Heart right ventricle (tissue), 16 donors: ENCODE measurements around the gene STX16. TPM values are rescaled to one million over a fixed set of nuclear protein-coding genes. Genes with fewer than 3 reads are reported as not detected.
A peak's percentile ranks its signal among the peaks of the same experiment; 100 is the strongest.

Experiments
- ATAC-seq, 8 donors: fragments of 200-7000 bp; cut with Tn5 transposase; one replicate each; pipeline ENCODE4 v1.9.1; 2020; ENCODE audit warnings: mild to moderate bottlenecking in 8 of 8, moderate library complexity in 8 of 8, moderate number of reproducible peaks in 1 of 8
- DNase-seq, 2 donors: peaks; one replicate each; pipeline ENCODE4 v3.0.0-alpha.2; 2020
- H3K27ac ChIP-seq, 10 donors: fragments of 200-600 bp; sonication (generic) in 2 of 10; one replicate each; pipeline versions ENCODE4 v1.5.0 to v1.8.0; 2020 to 2022; ENCODE audit warnings: mild to moderate bottlenecking in 3 of 10
- H3K27me3 ChIP-seq, 7 donors: fragments of 200-600 bp; one replicate each; pipeline ENCODE4 v1.8.0; 2021 to 2022; ENCODE audit warnings: mild to moderate bottlenecking in 2 of 7
- H3K36me3 ChIP-seq, 9 donors: fragments of 200-600 bp; sonication (generic) in 1 of 9; one replicate each; pipeline versions ENCODE4 v1.5.0 to v1.8.0; 2020 to 2022; ENCODE audit warnings: mild to moderate bottlenecking in 2 of 9
- H3K4me1 ChIP-seq, 9 donors: fragments of 200-600 bp; sonication (generic) in 1 of 9; one replicate each; pipeline versions ENCODE4 v1.5.0 to v1.8.0; 2020 to 2022; ENCODE audit warnings: mild to moderate bottlenecking in 4 of 9
- H3K4me3 ChIP-seq, 10 donors: fragments of 200-600 bp; sonication (generic) in 2 of 10; one replicate each; pipeline versions ENCODE4 v1.5.0 to v1.8.0; 2020 to 2022; ENCODE audit warnings: mild to moderate bottlenecking in 7 of 10, moderate library complexity in 2 of 10
- H3K9me3 ChIP-seq, 11 donors: fragments of 200-600 bp in 10 of 11; sonication (generic) in 2 of 11; one replicate each; pipeline versions ENCODE4 v1.5.0 to v1.8.0; 2013 to 2022; ENCODE audit warnings: mild to moderate bottlenecking in 2 of 11, control low read depth in 1 of 11, moderate library complexity in 1 of 11
- CTCF ChIP-seq, 9 donors: fragments of 200-600 bp; sonication (generic) in 2 of 9; IDR thresholded peaks; one replicate each; pipeline versions ENCODE4 v1.5.0 to v1.8.0; 2021 to 2022; ENCODE audit warnings: antibody characterized with exemption in 9 of 9, mild to moderate bottlenecking in 5 of 9, moderate library complexity in 1 of 9
- WGBS, 2 donors: extraction: QIAGEN DNeasy Blood & Tissue Kit; methylation state at CpG; one replicate each; pipeline ENCODE4 v1.1.7; 2013; ENCODE audit warnings: inconsistent platforms in 1 of 2; 5-methylcytosine and 5-hydroxymethylcytosine counted together
- intact Hi-C, 10 donors: fragments of 100-400 bp; cut with DNase I; formaldehyde crosslinking; loops; one replicate each; pipeline versions ENCODE4 v1.11.1 to v1.14.2; 2022
- polyA plus RNA-seq, 2 donors: library from polyadenylated mRNA; stranded (reverse); fragments of 200-250 nt; gene quantifications; one replicate each; pipeline ENCODE4 v1.2.3, GENCODE V29; 2013
- total RNA-seq, 10 donors: library from RNA; stranded (reverse); fragmentation: NEBNext Ultra II Directional in 3 of 10; extraction: Animal tissue kit (Norgen Biotek cat#: 25700) in 3 of 10; gene quantifications; one replicate each; pipeline versions ENCODE4 v1.2.1 to v1.2.4, GENCODE V29; 2021 to 2023
- donor health status: Arrhythmogenic right ventricular cardiomyopathy.
- donor health status: ischemic (EF 13 %, LVEDD 7.1; RV severe dilation, severe dysfunction).
- donor health status: healthy with polysubstance abuse.
- donor health status: DM: no; HTN: yes; CAD: no.
- donor health status: DM: no; HTN: no; CAD: no.
- donor health status: ischemic (EF 25% LVEDD 6.9; RV normal size, moderate dysfunction).
- donor health status: ischemic (EF 25% LVEDD 5.7; RV mildly dilated, moderate dysfunction).
- donor health status: healthy.
- donor health status: DM: yes; HTN: yes; CAD: no.
- donor health status: Ischemic cardiomyopathy.
- donor health status: ischemic (EF 35%, LVEDD 5.7; RV mildly dilated, moderate dysfunction).
- donor health status: nonischemic (EF 11% LVEDD 7.7; RV severe dilation, severe dysfunction).
- donor health status: DM: yes; HTN: yes; CAD: no.
- donor health status: PGD.
- donor health status: ischemic (EF 29% LVEDD 5.4; RV normal size, mild dysfunction).
- donor health status: nonischemic (EF 23%, LVEDD 6.1; RV moderate dilation, normal function).

Gene STX16
- total and polyA plus RNA-seq, 12 donors, result 17.1 to 57.6 (median 27.0) TPM

- H3K9me3 ChIP-seq, result no peaks in the 10 kb centered on the region
- ATAC-seq, result peak in 1 of 8 donors; percentile 16
- no peak for DNase-seq
- H3K4me1 ChIP-seq, result peaks cover 0 to 30% (median 15%) of the 10 kb centered on the region in 9 donors
- no peaks in the 10 kb centered on the region for H3K36me3 ChIP-seq
- peaks cover 0 to 11% (median 0%) of the 10 kb centered on the region in 7 donors for H3K27me3 ChIP-seq
- no peak for TF ChIP-seq CTCF (IDR thresholded peaks at IDR 0.05)
- intact Hi-C loops, result loop anchor here in 6 of 10 donors (5.0 to 10.0 kb wide), 7 partner anchors 47 to 411 kb away; partner anchors contain the start of genes GNAS (in 1 of the 6), GNAS-AS1 (in 1 of the 6) and NPEPL1 (in 1 of the 6)
- WGBS, 2 donors, result 45 to 57% methylated on average over 5 of the region's 5 CpGs
- no peak overlapping the region for H3K4me3 ChIP-seq
- no peak overlapping the region for H3K27ac ChIP-seq
These were observed 5.6 kb upstream of the STX16 start for GRCh38 chr20:58645412-58645968.

- Histone ChIP-seq H3K9me3 (no peaks in the 10 kb centered on the region), H3K27ac (peak overlapping the region in 1 of 10 donors; percentile 34), H3K4me3 (no peak overlapping the region), H3K27me3 (peaks cover 0 to 7% (median 0%) of the 10 kb centered on the region in 7 donors), H3K4me1 (peaks cover 0 to 30% (median 15%) of the 10 kb centered on the region in 9 donors), H3K36me3 (no peaks in the 10 kb centered on the region)
- intact Hi-C loops, result loop anchor here in 6 of 10 donors (5.0 to 10.0 kb wide), 7 partner anchors 46 to 411 kb away; partner anchors contain the start of genes GNAS (in 1 of the 6), GNAS-AS1 (in 1 of the 6) and NPEPL1 (in 1 of the 6)
- DNase-seq (no peak), ATAC-seq (no peak)
- TF ChIP-seq CTCF (IDR thresholded peaks at IDR 0.05), result no peak
- 95 to 97% methylated on average over 3 of the region's 3 CpGs for WGBS, 2 donors
These were observed 4.8 kb upstream of the STX16 start for GRCh38 chr20:58646257-58646656.

- H3K4me1 ChIP-seq, result peaks cover 0 to 30% (median 15%) of the 10 kb centered on the region in 9 donors
- H3K36me3 ChIP-seq, result no peaks in the 10 kb centered on the region
- WGBS, 2 donors, result 88 to 89% methylated on average over 4 of the region's 4 CpGs
- no peak for TF ChIP-seq CTCF (IDR thresholded peaks at IDR 0.05)
- DNase-seq (no peak), ATAC-seq (no peak)
- peaks cover 0 to 7% (median 0%) of the 10 kb centered on the region in 7 donors for H3K27me3 ChIP-seq
- no peaks in the 10 kb centered on the region for H3K9me3 ChIP-seq
- H3K27ac ChIP-seq, result peak overlapping the region in 1 of 10 donors; percentile 34
- no peak overlapping the region for H3K4me3 ChIP-seq
- intact Hi-C loops, result loop anchor here in 6 of 10 donors (5.0 to 10.0 kb wide), 7 partner anchors 46 to 412 kb away; partner anchors contain the start of genes GNAS (in 1 of the 6), GNAS-AS1 (in 1 of the 6) and NPEPL1 (in 1 of the 6)
These were observed 4.4 kb upstream of the STX16 start for GRCh38 chr20:58646703-58647102.

GRCh38 chr20:58647162-58647795 is 3.8 kb upstream of the STX16 start:
- H3K4me1 ChIP-seq, result peaks cover 0 to 30% (median 15%) of the 10 kb centered on the region in 9 donors
- TF ChIP-seq CTCF (IDR thresholded peaks at IDR 0.05), result no peak
- no peak for ATAC-seq
- 89 to 94% methylated on average over 7 of the region's 7 CpGs for WGBS, 2 donors
- intact Hi-C loops, result loop anchor here in 6 of 10 donors (5.0 to 10.0 kb wide), 7 partner anchors 45 to 412 kb away; partner anchors contain the start of genes GNAS (in 1 of the 6), GNAS-AS1 (in 1 of the 6) and NPEPL1 (in 1 of the 6)
- no peaks in the 10 kb centered on the region for H3K9me3 ChIP-seq
- peaks cover 0 to 7% (median 0%) of the 10 kb centered on the region in 7 donors for H3K27me3 ChIP-seq
- H3K36me3 ChIP-seq, result no peaks in the 10 kb centered on the region
- no peak for DNase-seq
- no peak overlapping the region for H3K4me3 ChIP-seq
- peak overlapping the region in 3 of 10 donors; percentile 20 to 34 (median 30) for H3K27ac ChIP-seq
